Measurements from ENCODE around the gene CSTF2T.
"Not testable (repeated sequence)": the region's sequence is repeated elsewhere in the genome, so short reads cannot be mapped to it uniquely, and the experiment has no call there.

The CSTF2T gene

GRCh38 chr10:51707821-51708424 lies 8.5 kb upstream of the CSTF2T start:
- Mint-ChIP-seq H3K36me3 (ENCODE audit: low read depth) (no peaks in the 10 kb centered on the region), H3K4me3 (no peak overlapping the region), H3K27me3 (no peaks in the 10 kb centered on the region), H3K27ac (peak overlapping the region; percentile 53), H3K4me1 (ENCODE audit: low read depth) (peaks cover 17% of the 10 kb centered on the region), H3K9me3 (no peaks in the 10 kb centered on the region)

DNA sequence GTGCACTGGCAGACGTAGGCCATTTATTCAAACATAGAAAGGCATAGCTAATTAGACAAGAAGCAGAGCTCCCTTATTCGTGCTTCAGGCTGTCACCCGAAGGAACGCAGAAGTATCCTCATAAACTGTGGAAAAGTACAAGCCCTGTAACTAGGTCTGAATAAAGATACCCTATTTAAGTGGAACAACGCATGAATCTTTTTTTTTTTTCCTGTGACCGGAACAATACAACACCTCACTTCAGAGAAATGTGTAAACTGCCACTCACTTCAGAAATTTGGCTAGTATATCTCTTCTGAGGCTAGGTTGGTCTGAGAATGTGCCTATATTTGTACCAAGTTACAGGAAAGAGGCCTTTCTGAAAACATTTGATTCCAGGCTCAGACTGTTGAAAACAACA lies 8.0 kb upstream of the CSTF2T start:
- Mint-ChIP-seq H3K27ac (no peak overlapping the region), H3K9me3 (no peaks in the 10 kb centered on the region), H3K4me1 (ENCODE audit: low read depth) (peaks cover 17% of the 10 kb centered on the region), H3K36me3 (ENCODE audit: low read depth) (no peaks in the 10 kb centered on the region), H3K27me3 (no peaks in the 10 kb centered on the region), H3K4me3 (no peak overlapping the region)

- H3K9me3 Mint-ChIP-seq = peaks cover 3% of the 10 kb centered on the region
- H3K27ac Mint-ChIP-seq = no peak overlapping the region
- H3K4me3 Mint-ChIP-seq = no peak overlapping the region
- H3K4me1 Mint-ChIP-seq (ENCODE audit: low read depth) = peaks cover 22% of the 10 kb centered on the region
- no peaks in the 10 kb centered on the region for H3K36me3 Mint-ChIP-seq (ENCODE audit: low read depth)
- H3K27me3 Mint-ChIP-seq = no peaks in the 10 kb centered on the region
Observed at GRCh38 chr10:51706225-51706624, 6.8 kb upstream of the CSTF2T start.

GRCh38 chr10:51705774-51706173 lies 6.4 kb upstream of the CSTF2T start:
- no peak overlapping the region for H3K27ac Mint-ChIP-seq
- peaks cover 23% of the 10 kb centered on the region for H3K4me1 Mint-ChIP-seq (ENCODE audit: low read depth)
- H3K4me3 Mint-ChIP-seq = no peak overlapping the region
- H3K27me3 Mint-ChIP-seq = no peaks in the 10 kb centered on the region
- H3K36me3 Mint-ChIP-seq (ENCODE audit: low read depth) = no peaks in the 10 kb centered on the region
- peaks cover 3% of the 10 kb centered on the region for H3K9me3 Mint-ChIP-seq

DNA sequence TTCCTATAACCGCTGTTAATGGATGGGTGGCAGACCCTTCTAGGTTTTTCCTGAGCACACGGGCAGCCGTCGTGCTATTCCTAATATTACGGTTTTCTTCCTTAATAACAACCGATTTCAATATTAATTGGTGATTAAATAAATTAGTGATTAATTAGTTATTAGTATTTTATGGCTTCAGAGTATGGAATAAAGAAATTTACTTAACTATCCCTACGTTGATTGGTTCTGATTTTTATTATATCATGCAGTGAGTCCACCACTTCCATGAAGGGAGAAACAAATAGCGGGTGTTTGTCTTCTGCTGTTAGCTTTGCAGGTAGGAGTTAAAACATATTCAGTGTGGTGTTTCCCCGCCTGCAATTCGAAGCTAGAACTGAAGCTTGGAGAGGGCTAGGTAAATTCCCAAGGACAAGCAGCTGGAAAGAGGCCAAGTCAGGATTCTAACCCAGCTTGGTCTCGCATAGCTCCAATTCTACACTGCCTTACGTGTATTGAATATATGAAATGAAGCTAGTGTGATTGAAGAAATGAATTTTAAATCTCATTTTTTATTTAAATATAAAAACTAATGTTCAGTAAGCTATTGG lies 928 bp upstream of the CSTF2T start:
- peaks cover 56% of the 10 kb centered on the region for H3K4me1 Mint-ChIP-seq (ENCODE audit: low read depth)
- H3K27ac Mint-ChIP-seq = peak overlapping the region; percentile 100
- peak overlapping the region; percentile 100 for H3K4me3 Mint-ChIP-seq
- peaks cover 38% of the 10 kb centered on the region for H3K36me3 Mint-ChIP-seq (ENCODE audit: low read depth)
- no peaks in the 10 kb centered on the region for H3K27me3 Mint-ChIP-seq
- H3K9me3 Mint-ChIP-seq = peaks cover 3% of the 10 kb centered on the region

GRCh38 chr10:51699145-51699474 lies 285 bp downstream of the CSTF2T start:
- H3K9me3 Mint-ChIP-seq = peaks cover 3% of the 10 kb centered on the region
- H3K27ac Mint-ChIP-seq = peak overlapping the region; percentile 100
- no peaks in the 10 kb centered on the region for H3K27me3 Mint-ChIP-seq
- peak overlapping the region; percentile 100 for H3K4me3 Mint-ChIP-seq
- H3K4me1 Mint-ChIP-seq (ENCODE audit: low read depth) = peaks cover 64% of the 10 kb centered on the region
- peaks cover 40% of the 10 kb centered on the region for H3K36me3 Mint-ChIP-seq (ENCODE audit: low read depth)

DNA sequence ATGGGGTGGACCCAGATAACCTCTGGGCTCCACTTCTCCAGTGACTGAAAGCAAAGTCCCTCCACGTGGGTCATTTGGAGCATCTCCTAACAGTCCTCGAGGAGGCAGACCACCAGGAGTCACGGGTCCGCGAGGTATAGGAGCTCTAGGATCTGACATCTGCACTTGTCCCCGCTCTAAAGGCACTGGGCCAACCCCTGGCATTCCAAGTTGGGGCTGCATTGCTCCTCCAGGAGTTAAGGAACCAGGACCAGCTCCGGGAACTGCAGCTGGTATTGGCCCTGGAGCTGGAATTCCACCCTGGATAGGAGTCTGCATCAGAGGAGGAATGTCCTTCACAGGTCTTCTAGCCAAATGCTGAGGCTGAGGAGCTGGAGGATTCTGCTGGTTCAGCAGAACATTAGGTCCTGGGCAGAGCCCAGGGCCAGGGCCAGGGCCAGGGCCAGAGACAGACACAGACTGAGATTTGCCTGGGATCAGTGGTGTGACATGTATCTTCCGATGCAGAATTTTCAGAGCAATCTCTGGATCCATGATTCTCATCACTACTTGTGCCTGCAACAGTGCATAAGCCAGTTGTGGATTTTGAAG lies 827 bp downstream of the CSTF2T start:
- peaks cover 40% of the 10 kb centered on the region for H3K36me3 Mint-ChIP-seq (ENCODE audit: low read depth)
- H3K27ac Mint-ChIP-seq = peak overlapping the region; percentile 100
- H3K9me3 Mint-ChIP-seq = peaks cover 3% of the 10 kb centered on the region
- H3K27me3 Mint-ChIP-seq = no peaks in the 10 kb centered on the region
- H3K4me1 Mint-ChIP-seq (ENCODE audit: low read depth) = peaks cover 64% of the 10 kb centered on the region
- peak overlapping the region; percentile 100 for H3K4me3 Mint-ChIP-seq

- peaks cover 40% of the 10 kb centered on the region for H3K36me3 Mint-ChIP-seq (ENCODE audit: low read depth)
- H3K9me3 Mint-ChIP-seq = no peaks in the 10 kb centered on the region
- H3K27ac Mint-ChIP-seq = peak overlapping the region; percentile 40
- H3K4me1 Mint-ChIP-seq (ENCODE audit: low read depth) = peaks cover 59% of the 10 kb centered on the region
- H3K27me3 Mint-ChIP-seq = no peaks in the 10 kb centered on the region
- peak overlapping the region; percentile 73 for H3K4me3 Mint-ChIP-seq
Observed at GRCh38 chr10:51696251-51696650, 3.1 kb downstream of the CSTF2T start.

- H3K9me3 Mint-ChIP-seq = no peaks in the 10 kb centered on the region
- H3K4me3 Mint-ChIP-seq = no peak overlapping the region
- no peaks in the 10 kb centered on the region for H3K27me3 Mint-ChIP-seq
- peaks cover 35% of the 10 kb centered on the region for H3K36me3 Mint-ChIP-seq (ENCODE audit: low read depth)
- no peak overlapping the region for H3K27ac Mint-ChIP-seq
- peaks cover 44% of the 10 kb centered on the region for H3K4me1 Mint-ChIP-seq (ENCODE audit: low read depth)
Observed at GRCh38 chr10:51694086-51694768, 5.2 kb downstream of the CSTF2T start.

GRCh38 chr10:51691135-51691534 lies 8.3 kb downstream of the CSTF2T start:
- peaks cover 10% of the 10 kb centered on the region for H3K36me3 Mint-ChIP-seq (ENCODE audit: low read depth)
- no peaks in the 10 kb centered on the region for H3K9me3 Mint-ChIP-seq
- H3K4me3 Mint-ChIP-seq = no peak overlapping the region
- no peak overlapping the region for H3K27ac Mint-ChIP-seq
- no peaks in the 10 kb centered on the region for H3K27me3 Mint-ChIP-seq
- peaks cover 16% of the 10 kb centered on the region for H3K4me1 Mint-ChIP-seq (ENCODE audit: low read depth)

GRCh38 chr10:51689536-51689935 lies 9.9 kb downstream of the CSTF2T start:
- Mint-ChIP-seq H3K4me3 (no peak overlapping the region), H3K4me1 (ENCODE audit: low read depth) (peaks cover under 1% of the 10 kb centered on the region), H3K27ac (no peak overlapping the region), H3K27me3 (peaks cover 3% of the 10 kb centered on the region), H3K9me3 (no peaks in the 10 kb centered on the region), H3K36me3 (ENCODE audit: low read depth) (no peaks in the 10 kb centered on the region)

- not testable (repeated sequence) for H3K4me3 Mint-ChIP-seq; H3K27ac Mint-ChIP-seq; H3K4me1 Mint-ChIP-seq (ENCODE audit: low read depth); H3K27me3 Mint-ChIP-seq; H3K36me3 Mint-ChIP-seq (ENCODE audit: low read depth); H3K9me3 Mint-ChIP-seq
Observed at GRCh38 chr10:51688826-51689225, 10.6 kb downstream of the CSTF2T start.

DNA sequence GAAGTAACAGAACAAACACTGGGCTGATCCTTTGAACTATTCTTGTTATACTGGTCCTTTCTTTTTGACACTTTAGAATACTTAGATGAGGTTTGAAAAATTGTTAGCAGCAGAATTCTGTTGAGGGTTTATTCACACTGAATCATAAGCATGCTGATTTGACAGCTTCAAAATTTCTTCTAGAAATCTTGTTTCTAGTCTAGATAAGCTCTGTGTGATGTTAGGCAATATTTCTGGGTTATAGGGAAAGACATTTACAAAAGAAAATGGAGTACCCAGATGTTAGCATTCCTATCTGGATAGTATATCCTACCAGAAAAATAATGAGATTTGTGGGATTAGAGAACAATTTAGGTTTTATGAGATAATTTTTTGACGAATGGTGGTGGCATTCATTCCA lies 12.1 kb downstream of the CSTF2T start:
- Mint-ChIP-seq H3K4me1 (ENCODE audit: low read depth) (no peaks in the 10 kb centered on the region), H3K27me3 (peaks cover 9% of the 10 kb centered on the region), H3K36me3 (ENCODE audit: low read depth) (no peaks in the 10 kb centered on the region), H3K4me3 (no peak overlapping the region), H3K9me3 (no peaks in the 10 kb centered on the region), H3K27ac (no peak overlapping the region)

DNA sequence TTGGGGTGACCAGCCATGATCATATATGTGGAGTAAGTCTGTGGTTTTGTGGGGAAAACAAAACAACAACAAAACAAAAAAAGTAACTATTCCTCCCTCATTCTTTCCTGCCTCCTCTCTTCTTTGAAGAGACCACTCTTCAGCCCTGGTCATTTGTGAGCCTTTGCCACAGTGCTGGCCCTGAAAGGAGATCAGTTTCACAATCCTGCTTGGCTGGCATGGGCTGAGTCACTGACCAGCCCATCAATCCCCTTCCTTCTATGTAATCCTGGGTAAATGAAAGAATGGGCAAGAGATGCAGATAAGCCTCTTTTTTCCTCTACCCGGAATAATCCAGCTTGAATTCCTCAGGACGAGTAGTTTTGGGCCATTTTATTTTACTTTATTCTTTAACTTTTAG lies 13.6 kb downstream of the CSTF2T start:
- H3K9me3 Mint-ChIP-seq = no peaks in the 10 kb centered on the region
- H3K36me3 Mint-ChIP-seq (ENCODE audit: low read depth) = no peaks in the 10 kb centered on the region
- no peaks in the 10 kb centered on the region for H3K4me1 Mint-ChIP-seq (ENCODE audit: low read depth)
- no peak overlapping the region for H3K27ac Mint-ChIP-seq
- peaks cover 13% of the 10 kb centered on the region for H3K27me3 Mint-ChIP-seq
- no peak overlapping the region for H3K4me3 Mint-ChIP-seq

DNA sequence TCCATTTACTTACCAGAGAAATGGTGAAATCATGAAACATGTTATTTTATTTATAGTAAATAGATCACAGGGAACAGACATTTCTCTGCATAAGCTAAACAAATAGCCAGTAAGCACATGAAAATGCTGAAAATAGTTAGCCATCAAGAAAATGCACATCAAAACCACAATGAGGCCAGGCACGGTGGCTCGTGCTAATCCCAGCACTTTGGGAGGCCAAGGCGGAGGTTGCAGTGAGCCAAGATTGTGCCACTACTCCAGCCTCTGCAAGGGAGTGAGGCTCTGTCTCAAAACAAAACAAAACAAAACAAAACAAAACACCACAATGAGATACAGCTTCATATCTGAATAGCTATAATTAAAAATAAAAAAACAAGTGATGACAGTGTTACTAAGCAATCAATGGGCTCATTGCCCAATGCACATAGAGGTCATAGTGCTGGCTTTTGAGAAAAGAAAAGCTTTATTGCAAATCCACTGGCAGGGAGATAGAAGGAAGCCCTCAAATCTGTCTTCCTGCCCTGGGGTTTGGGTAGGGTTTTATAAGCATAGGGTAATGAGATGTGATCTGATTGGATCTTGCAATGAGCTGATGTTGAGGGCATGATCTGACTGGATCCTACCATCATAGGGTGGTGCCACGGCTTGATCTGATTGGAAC lies 16.2 kb downstream of the CSTF2T start:
- Mint-ChIP-seq H3K4me1 (ENCODE audit: low read depth) (no peaks in the 10 kb centered on the region), H3K9me3 (no peaks in the 10 kb centered on the region), H3K27me3 (peaks cover 27% of the 10 kb centered on the region), H3K4me3 (no peak overlapping the region), H3K27ac (no peak overlapping the region), H3K36me3 (ENCODE audit: low read depth) (no peaks in the 10 kb centered on the region)
